Tibial nerve (tissue), 4 donors: ENCODE data around the gene USP3.

Source experiments
- CTCF ChIP-seq, 5 experiments: fragments of 200-600 bp in 3 of 5; fragments of 450-650 bp in 2 of 5; sonication (generic) in 3 of 5; IDR thresholded peaks; one replicate each; pipeline ENCODE4 v1.5.1; 2016 to 2019; ENCODE audit warnings: antibody characterized with exemption in 5 of 5, mild to moderate bottlenecking in 3 of 5, moderate library complexity in 2 of 5
- EP300 ChIP-seq, 2 donors: sonication (generic); formaldehyde crosslinking; IDR thresholded peaks; one replicate each; pipeline ENCODE4 v1.6.1; 2017; ENCODE audit warnings: antibody characterized with exemption in 2 of 2, mild to moderate bottlenecking in 1 of 2

GRCh38 chr15:63528138-63528659, 23.8 kb downstream of the USP3 start:
- TF ChIP-seq CTCF (IDR thresholded peaks at IDR 0.05) (no peak), EP300 (IDR thresholded peaks at IDR 0.05) (no peak)
